GM18951 (cell line): ENCODE results near the gene PPIL4.

Experiments
- POLR2A ChIP-seq: IDR thresholded peaks from 4 replicates; pipeline ENCODE4 v1.6.1; 2011; ENCODE audit warnings: mild to moderate bottlenecking; ENCODE audit not compliant: insufficient read length, insufficient read depth; ENCODE audit errors: extremely low read depth
- in situ Hi-C: fragments of 300-500 bp; cut with MboI; formaldehyde crosslinking; loops from one replicate; pipeline ENCODE4 v1.12.0; 2022; ENCODE audit warnings: low sequenced_read_pairs, mixed read lengths, inconsistent platforms; ENCODE audit not compliant: unreplicated experiment

PPIL4 gene

DNA sequence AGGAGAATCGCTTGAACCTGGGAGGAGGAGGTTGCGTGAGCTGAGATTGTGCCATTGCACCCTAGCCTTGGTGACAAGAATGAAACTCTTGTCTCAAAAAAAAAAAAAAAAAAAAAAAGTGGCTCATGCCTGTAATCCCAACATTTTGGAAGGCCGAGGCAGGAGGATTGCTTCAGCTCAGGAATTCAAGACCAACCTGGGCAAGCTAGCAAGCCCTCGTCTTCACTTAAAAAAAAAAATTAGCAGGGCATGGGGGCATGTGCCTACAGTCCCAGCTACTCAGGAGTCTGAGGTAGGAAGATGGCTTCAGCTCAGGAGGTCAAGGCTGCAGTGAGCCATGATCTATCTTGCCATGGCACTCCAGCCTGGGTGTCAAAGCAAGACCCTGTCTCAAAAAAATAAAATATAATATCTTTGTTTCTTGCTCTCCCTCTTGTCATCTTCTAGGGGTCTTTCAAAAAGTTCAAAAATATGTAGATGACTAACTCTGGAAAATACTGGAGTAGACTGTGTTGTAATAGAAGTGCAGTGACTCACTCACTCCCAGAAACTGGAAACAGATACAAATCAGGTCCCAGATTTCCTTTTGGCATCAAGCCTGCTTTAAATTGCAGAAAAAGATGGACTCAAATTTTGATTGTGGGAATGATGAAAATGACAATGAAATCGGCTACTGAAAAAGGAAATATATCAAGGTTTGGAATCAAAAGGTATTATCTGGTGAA lies 17.5 kb upstream of the PPIL4 start:
- no peak for TF ChIP-seq POLR2A
- in situ Hi-C loops, result no loop called here

DNA sequence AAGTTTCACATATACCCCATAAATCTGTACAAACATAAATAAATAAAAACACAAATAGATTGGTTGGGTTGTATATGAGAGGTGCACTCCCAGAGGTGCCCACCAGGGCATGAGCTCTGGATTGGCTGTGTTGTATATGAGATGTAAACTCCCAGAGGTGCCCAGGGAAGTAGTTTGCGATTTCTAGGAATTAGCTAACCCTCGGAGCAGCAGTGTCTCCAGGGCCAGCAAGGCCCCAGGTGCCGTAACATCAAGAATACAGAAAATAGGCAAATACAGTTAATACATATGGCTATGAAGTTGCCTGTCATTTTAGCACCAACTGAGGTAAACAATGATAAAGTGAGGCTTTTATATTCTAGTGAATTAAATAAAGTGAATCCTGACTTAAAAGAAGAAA lies 14.9 kb upstream of the PPIL4 start:
- in situ Hi-C loops, result no loop called here
- no peak for TF ChIP-seq POLR2A

DNA sequence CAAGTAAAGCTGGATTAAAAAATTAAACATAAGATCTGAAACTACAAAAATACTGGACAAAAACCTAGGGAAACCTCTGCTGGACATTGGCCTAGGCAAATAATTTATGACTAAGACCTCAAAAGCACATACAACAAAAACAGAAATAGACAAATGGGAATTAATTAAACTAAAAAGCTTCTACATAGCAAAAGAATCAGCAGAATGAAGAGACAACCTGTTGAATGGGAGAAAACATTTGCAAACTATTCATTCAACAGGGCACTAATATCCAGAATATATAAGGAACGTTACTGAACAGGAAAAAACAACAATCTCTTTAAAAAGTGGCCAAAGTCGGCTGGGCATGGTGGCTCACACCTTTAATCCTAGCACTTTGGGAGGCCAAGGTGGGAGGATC lies 13.5 kb upstream of the PPIL4 start:
- TF ChIP-seq POLR2A, result no peak
- in situ Hi-C loops, result no loop called here

DNA sequence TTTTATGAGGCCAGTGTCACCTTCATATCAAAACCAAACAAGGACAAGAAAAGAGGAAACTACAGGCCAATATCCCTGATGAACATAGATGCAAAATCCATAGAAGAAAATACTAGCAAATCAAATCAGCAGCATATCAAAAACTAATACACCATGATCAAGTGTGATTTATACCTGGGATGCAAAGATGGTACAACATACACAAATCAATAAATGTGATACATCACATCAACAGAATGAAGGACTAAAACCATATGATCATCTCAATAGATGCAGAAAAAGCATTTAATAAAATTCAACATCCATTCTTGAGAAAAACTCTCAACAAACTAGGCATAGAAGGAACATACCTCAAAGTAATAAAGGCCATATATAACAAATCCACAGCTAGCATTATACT lies 12.2 kb upstream of the PPIL4 start:
- TF ChIP-seq POLR2A, result no peak
- in situ Hi-C loops, result no loop called here

DNA sequence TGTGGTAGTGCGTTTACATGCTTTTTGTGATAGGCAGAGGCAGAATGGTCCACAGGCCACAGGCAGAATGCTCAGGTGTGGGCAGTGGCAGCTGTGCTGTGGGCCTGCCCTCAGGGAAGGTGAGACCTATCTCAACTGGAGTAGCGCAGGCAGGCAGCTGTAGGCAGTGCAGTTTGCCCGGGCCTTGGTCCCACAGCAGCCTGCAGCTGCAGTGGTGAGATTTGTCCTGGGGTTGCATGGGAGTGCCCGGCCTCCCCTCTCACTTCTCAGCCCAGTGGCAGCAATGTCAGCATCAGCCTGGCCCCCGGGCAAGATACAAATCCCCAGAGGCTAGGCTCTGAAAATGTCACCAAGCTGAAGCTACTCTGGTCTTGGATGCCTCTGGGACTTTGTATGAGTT lies 6.1 kb upstream of the PPIL4 start:
- in situ Hi-C loops, result no loop called here
- TF ChIP-seq POLR2A, result no peak

DNA sequence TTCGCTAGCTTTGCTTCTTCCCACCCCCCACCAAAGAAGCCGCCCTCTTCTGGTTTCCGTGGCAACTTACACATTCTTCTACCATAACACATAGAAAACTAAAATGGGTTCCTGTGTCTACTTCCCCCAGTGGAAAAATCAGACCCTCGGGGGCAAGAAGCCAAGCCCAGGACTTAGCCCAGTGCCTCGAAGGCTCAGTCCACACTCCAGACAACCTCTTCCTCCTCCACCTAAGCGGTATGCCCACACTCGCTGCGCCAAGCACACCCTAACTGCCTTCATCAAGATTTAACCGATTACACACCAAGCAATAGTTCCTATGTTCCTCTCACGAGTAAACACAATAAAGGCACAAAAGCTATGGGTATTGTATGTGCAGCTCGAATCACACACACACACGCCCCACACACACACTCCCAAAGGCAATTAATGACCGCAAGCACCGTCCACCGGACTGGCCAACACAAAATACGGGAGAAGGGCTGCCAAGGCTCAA lies 537 bp downstream of the PPIL4 start:
- no peak for TF ChIP-seq POLR2A
- in situ Hi-C loops, result no loop called here

DNA sequence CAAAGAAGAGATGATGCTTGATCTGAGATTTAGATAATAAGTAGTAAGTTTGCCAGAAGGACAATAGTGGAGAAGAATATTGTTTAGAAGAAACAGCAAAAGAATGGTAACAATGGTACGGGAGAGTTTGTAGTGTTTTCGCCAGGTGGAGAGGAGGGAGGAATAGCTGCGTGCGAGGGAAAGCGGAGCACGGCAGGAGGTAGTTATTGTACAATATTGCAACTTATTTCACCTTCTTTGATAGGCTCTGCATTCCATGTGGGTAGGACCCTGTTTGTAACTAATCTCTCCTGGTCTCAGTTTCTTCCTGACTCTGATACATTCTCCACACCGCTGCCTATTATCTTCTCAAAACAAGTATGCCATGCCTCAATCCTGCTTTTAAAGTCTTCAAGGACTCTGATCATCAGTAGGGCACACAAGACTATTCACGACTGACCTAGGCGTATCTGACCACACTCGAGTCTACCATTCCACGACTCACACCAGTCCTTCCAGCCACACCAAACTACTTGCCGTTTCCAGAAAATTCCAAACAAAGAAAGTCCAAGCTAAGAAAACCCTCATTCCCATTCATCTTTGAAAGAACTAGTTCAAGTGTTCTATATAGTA lies 1.1 kb downstream of the PPIL4 start:
- in situ Hi-C loops, result no loop called here
- no peak for TF ChIP-seq POLR2A

DNA sequence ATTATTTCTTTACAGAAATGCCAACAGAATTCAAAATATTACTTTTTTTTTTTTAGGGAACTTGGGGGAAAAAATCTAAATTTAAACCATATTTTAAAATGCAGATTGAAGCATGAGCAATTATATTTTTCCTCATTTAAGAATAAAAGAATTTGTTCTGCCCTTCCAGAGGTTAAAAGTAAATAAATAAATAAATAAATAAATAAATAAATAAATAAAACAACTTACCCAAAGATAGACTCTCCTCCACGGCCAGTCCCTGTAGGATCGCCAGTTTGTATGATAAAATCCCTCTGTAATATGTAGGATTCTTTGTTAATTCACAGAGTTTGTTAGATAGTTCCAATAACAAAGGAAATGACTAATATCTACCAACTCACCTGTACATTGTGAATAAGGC lies 4.7 kb downstream of the PPIL4 start:
- no peak for TF ChIP-seq POLR2A
- in situ Hi-C loops, result no loop called here

DNA sequence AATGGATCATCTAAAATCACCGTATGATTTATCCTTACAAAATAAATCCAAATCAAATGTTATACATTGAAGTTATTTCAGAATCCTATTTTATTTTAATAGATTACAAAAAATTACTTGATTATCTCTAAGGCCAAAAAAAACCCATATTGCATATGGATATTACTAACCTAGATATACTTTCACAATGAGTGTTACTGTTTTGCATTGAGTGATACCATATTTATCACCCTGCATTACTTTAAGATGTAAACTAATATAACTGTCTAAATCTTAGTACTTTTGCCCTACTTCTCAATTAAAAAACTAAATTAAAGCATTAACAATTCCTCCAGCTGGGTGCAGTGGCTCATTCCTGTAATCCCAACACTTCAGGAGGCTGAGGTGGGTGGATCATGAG lies 11.1 kb downstream of the PPIL4 start:
- in situ Hi-C loops, result no loop called here
- no peak for TF ChIP-seq POLR2A

DNA sequence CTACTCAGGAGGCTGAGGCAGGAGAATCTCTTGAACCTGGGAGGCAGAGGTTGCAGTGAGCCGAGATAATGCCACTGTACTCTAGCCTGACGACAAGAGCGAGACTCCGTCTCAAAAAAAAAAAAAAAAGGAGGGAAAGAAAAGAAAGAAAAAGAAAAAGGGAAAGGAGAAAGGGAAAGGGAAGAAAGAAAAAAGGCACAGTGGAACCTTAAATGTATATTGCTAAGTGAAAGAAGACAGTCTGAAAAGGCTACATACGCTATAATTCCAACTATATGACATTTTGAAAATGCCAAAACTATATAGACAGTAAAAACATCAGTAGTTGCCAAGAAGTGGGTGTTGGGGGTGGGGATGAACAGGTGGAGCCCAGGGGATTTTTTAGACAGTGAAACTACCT lies 16.2 kb downstream of the PPIL4 start:
- TF ChIP-seq POLR2A, result no peak
- in situ Hi-C loops, result no loop called here

DNA sequence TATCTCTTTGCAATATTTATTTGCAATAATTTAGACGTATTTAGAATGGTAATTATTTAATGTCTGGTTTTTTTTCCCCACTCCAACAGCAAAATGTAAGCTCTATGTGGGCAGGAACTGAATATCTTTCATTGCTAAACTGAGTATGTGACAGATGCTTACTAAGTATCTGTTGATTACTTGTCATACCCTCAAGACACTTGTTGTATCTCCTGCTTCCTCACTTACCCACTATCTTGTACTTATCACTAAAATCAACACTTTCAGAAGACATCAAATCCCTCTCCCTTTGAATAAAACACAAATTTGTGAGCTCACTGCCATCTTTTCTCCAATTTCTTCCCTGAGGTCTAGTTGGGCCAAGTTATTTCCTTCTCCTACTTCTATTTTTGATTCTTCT lies 30.3 kb downstream of the PPIL4 start:
- TF ChIP-seq POLR2A, result no peak
- in situ Hi-C loops, result loop anchor here (10.0 kb wide), 1 partner anchor 81 kb away; no protein-coding TSS in a partner anchor

DNA sequence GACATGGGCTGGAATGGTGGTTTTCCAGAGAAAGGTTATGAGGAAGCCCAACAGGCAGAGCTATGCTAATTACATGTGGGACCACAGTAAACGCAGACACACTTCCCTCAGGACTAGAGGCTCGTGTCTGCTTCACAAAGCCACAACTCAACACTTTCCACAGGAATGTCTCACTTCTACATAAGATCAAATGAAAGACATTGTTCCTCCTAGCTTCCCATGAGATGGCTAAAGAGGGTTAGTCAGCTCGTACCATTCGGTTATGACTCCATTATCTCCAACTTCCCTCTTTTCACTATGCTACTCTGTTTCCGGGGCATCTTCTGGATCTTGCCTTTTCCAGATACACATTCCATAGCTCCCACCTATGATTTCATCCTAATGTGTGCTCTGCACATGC lies 31.9 kb downstream of the PPIL4 start:
- in situ Hi-C loops, result loop anchor here (10.0 kb wide), 1 partner anchor 79 kb away; no protein-coding TSS in a partner anchor
- TF ChIP-seq POLR2A, result no peak

DNA sequence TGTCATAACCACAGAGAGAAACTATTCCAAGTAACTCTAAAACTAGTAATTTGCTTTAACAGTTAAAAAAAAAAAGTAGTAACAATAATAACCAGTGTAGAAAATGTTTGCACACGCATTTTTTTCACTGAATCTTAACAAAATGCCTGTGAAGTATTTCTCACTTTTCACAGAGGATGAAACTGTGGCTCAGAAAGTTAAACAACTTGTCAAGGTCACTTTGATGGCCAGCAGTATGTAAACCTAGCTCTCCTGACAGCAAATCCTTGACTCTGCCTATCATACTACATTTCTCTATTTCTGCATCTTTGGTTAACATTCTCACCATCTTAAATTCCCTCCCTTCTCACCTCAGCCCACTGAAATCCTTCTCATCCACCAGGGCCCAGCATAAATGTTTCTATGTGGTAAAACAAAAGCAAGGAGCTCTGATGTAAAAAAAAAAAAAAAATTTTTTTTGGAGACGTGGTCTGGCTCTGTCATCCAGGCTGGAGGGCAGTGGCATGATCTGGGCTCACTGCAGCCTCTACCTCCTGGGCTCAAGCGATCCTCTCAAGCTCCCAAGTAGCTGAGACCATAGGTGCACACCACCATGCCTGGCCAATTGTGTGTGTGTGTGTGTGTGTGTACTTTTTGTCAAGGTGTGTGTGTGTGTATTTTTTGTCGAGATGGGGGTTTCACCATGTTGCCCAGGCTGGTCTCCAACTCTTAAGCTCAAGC lies 34.9 kb downstream of the PPIL4 start:
- in situ Hi-C loops, result loop anchor here (10.0 kb wide), 1 partner anchor 76 kb away; no protein-coding TSS in a partner anchor
- TF ChIP-seq POLR2A, result no peak
